SH-SY5Y (cell line): Measurements from ENCODE around the gene TOLLIP.

Experiments used
- GATA2 ChIP-seq: IDR thresholded peaks from 2 replicates; pipeline ENCODE4 v1.6.1; 2011; ENCODE audit warnings: mild to moderate bottlenecking, low read depth, low read length
- GATA3 ChIP-seq: IDR thresholded peaks from 2 replicates; pipeline ENCODE4 v1.6.1; 2011; ENCODE audit warnings: low read depth, mild to moderate bottlenecking, low read length, moderate library complexity

Gene TOLLIP

GRCh38 chr11:1290052-1291040 is 19.1 kb downstream of the TOLLIP start:
- TF ChIP-seq GATA2 (no peak), GATA3 (no peak)

- no peak for TF ChIP-seq GATA2
- no peak for TF ChIP-seq GATA3
Observed at GRCh38 chr11:1289211-1289935, 20.1 kb downstream of the TOLLIP start.

- no peak for TF ChIP-seq GATA3
- TF ChIP-seq GATA2: no peak
Observed at GRCh38 chr11:1288426-1289151, 20.8 kb downstream of the TOLLIP start.

GRCh38 chr11:1287928-1288327 is 21.5 kb downstream of the TOLLIP start:
- TF ChIP-seq GATA2: no peak

GRCh38 chr11:1285876-1286275 is 23.6 kb downstream of the TOLLIP start:
- TF ChIP-seq GATA2: no peak

GRCh38 chr11:1285316-1285744 is 24.1 kb downstream of the TOLLIP start:
- TF ChIP-seq GATA3 (no peak), GATA2 (no peak)

GRCh38 chr11:1283906-1284305 is 25.5 kb downstream of the TOLLIP start:
- TF ChIP-seq GATA2 (no peak), GATA3 (no peak)

GRCh38 chr11:1283091-1283511 is 26.3 kb downstream of the TOLLIP start:
- TF ChIP-seq GATA3 (no peak), GATA2 (no peak)

GRCh38 chr11:1281974-1282365 is 27.5 kb downstream of the TOLLIP start:
- TF ChIP-seq GATA2 (no peak), GATA3 (no peak)

- TF ChIP-seq GATA3: no peak
Observed at GRCh38 chr11:1281326-1281973, 28.0 kb downstream of the TOLLIP start.

- no peak for TF ChIP-seq GATA2
- no peak for TF ChIP-seq GATA3
Observed at GRCh38 chr11:1280116-1281035, 29.1 kb downstream of the TOLLIP start.

GRCh38 chr11:1279674-1280055 is 29.8 kb downstream of the TOLLIP start:
- TF ChIP-seq GATA3 (no peak), GATA2 (no peak)

GRCh38 chr11:1278766-1279673 is 30.4 kb downstream of the TOLLIP start:
- TF ChIP-seq GATA3 (no peak), GATA2 (no peak)
